Measurements from ENCODE around the gene KRT74. TPM values are rescaled to one million over a fixed set of nuclear protein-coding genes. Genes with fewer than 3 reads are reported as not detected.

The KRT74 gene
- total and polyA plus RNA-seq, 2 donors from 2014 or later: not detected

DNA sequence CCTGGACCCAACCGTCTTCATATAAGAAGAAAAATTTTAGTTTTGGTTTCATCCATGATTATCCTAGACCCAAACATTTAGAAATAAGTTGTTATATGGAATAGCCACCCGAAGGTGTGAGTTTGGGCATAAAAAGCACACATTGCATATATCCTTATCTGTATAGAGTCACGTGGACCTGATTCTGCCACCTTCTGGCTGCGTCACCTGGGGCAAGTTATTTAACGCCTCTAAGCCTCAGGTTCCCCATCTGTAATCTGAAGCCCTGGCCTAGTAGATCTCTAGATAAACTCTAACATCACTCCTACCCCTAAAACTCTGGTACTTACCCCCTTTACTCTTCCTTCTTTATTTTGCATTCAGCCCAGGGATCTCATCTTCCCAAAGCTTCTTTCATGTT, 39.2 kb downstream of the KRT74 start:
- no peak overlapping the region for H3K9ac ChIP-seq (ENCODE audit: low read length in 3 of 3)
- no peak for DNase-seq
- no peaks in the 10 kb centered on the region for H3K4me1 ChIP-seq (ENCODE audit: control insufficient read depth in 2 of 3, insufficient read depth in 2 of 3, low read depth in 1 of 3, low read length in 3 of 3)
- TF ChIP-seq, protein P1, sequence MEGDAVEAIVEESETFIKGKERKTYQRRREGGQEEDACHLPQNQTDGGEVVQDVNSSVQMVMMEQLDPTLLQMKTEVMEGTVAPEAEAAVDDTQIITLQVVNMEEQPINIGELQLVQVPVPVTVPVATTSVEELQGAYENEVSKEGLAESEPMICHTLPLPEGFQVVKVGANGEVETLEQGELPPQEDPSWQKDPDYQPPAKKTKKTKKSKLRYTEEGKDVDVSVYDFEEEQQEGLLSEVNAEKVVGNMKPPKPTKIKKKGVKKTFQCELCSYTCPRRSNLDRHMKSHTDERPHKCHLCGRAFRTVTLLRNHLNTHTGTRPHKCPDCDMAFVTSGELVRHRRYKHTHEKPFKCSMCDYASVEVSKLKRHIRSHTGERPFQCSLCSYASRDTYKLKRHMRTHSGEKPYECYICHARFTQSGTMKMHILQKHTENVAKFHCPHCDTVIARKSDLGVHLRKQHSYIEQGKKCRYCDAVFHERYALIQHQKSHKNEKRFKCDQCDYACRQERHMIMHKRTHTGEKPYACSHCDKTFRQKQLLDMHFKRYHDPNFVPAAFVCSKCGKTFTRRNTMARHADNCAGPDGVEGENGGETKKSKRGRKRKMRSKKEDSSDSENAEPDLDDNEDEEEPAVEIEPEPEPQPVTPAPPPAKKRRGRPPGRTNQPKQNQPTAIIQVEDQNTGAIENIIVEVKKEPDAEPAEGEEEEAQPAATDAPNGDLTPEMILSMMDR (IDR thresholded peaks at IDR 0.05; ENCODE audit: borderline replicate concordance, extremely low read depth, insufficient read depth): no peak
- no peaks in the 10 kb centered on the region for H3K36me3 ChIP-seq (ENCODE audit: control insufficient read depth in 2 of 3, insufficient read depth in 3 of 3, low read length in 3 of 3)
- H3K9me3 ChIP-seq (ENCODE audit: control insufficient read depth in 2 of 3, insufficient read depth in 1 of 3, low read length in 3 of 3): no peaks in the 10 kb centered on the region
- intact Hi-C loops (cut with DNase I): no loop called here
- H3K27me3 ChIP-seq (ENCODE audit: control insufficient read depth, insufficient read depth, low read length): no peaks in the 10 kb centered on the region
- FAIRE-seq: no peak
- H3K27ac ChIP-seq (ENCODE audit: low read depth in 2 of 2, low read length in 2 of 2): no peak overlapping the region
- no peak overlapping the region for H3K4me3 ChIP-seq (ENCODE audit: low read length in 3 of 3)

DNA sequence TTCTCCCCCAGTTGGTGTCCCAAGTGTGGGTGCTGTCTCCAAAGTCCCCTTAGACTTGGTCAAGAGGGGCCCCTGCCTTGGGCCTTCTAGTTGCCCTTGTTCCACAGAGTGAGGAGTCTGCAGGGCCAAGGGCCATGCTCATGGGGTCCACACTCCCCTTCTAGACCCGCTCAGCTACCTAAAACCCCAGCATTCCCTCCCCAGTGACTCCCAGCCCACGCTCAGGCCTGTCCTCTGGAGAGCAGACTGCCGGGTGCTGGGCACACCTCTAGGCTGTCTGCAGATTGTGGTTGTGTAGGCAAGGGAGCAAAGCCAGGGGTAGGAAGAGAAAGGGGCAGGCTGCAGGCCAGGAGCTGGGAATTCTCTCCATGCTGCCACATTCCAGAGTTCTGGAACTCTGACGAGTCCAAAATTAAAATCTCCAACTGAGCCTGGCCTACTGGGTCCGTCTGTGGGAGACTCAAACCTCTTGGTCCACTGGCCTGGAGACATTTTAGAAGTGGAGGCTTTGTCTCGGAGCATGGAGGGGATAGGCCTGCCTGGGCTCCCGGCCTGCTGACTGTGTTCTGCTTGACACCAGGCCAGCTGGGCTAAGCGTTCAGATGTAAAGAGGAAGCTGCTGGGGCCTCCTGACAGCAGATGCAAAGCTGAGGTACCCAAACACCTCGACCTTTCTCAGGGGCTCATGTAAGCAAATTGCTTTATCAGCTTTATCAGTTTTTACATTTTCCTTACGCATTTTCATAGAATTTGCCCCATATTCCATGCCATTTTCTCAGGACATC, 39.8 kb downstream of the KRT74 start:
- H3K4me1 ChIP-seq (ENCODE audit: control insufficient read depth in 2 of 3, insufficient read depth in 2 of 3, low read depth in 1 of 3, low read length in 3 of 3): no peaks in the 10 kb centered on the region
- intact Hi-C loops (cut with DNase I): no loop called here
- H3K9ac ChIP-seq (ENCODE audit: low read length in 3 of 3): no peak overlapping the region
- FAIRE-seq (no peak), DNase-seq (no peak)
- no peaks in the 10 kb centered on the region for H3K27me3 ChIP-seq (ENCODE audit: control insufficient read depth, insufficient read depth, low read length)
- TF ChIP-seq, protein P1 (IDR thresholded peaks at IDR 0.05; ENCODE audit: borderline replicate concordance, extremely low read depth, insufficient read depth): no peak
- H3K9me3 ChIP-seq (ENCODE audit: control insufficient read depth in 2 of 3, insufficient read depth in 1 of 3, low read length in 3 of 3): no peaks in the 10 kb centered on the region
- H3K4me3 ChIP-seq (ENCODE audit: low read length in 3 of 3): no peak overlapping the region
- no peaks in the 10 kb centered on the region for H3K36me3 ChIP-seq (ENCODE audit: control insufficient read depth in 2 of 3, insufficient read depth in 3 of 3, low read length in 3 of 3)
- no peak overlapping the region for H3K27ac ChIP-seq (ENCODE audit: low read depth in 2 of 2, low read length in 2 of 2)

DNA sequence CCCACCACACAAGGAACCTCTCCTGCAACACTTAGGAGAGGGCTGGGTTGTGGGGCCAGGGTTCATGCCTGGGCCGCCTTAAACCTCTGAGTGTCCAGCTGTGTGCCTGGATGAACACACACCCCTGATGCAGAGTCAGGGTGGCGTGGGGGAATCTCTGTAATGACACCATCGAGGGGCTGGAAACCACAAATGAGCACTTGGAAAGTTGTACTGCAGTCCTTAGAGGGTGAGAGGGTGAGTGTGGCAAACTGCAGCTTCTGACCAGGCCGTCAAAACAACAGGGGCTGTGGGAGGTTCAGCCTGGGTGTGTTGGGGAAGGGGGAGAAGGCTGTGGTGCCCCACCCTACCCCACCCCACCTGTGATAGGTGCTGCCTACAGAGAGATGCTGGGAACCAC, 41.0 kb downstream of the KRT74 start:
- H3K27ac ChIP-seq (ENCODE audit: low read depth in 2 of 2, low read length in 2 of 2): no peak overlapping the region
- no peak overlapping the region for H3K9ac ChIP-seq (ENCODE audit: low read length in 3 of 3)
- TF ChIP-seq, protein P1 (IDR thresholded peaks at IDR 0.05; ENCODE audit: borderline replicate concordance, extremely low read depth, insufficient read depth): no peak
- no peak for DNase-seq
- H3K27me3 ChIP-seq (ENCODE audit: control insufficient read depth, insufficient read depth, low read length): no peaks in the 10 kb centered on the region
- no peak for FAIRE-seq
- H3K4me1 ChIP-seq (ENCODE audit: control insufficient read depth in 2 of 3, insufficient read depth in 2 of 3, low read depth in 1 of 3, low read length in 3 of 3): no peaks in the 10 kb centered on the region
- no peaks in the 10 kb centered on the region for H3K9me3 ChIP-seq (ENCODE audit: control insufficient read depth in 2 of 3, insufficient read depth in 1 of 3, low read length in 3 of 3)
- intact Hi-C loops (cut with DNase I): no loop called here
- no peaks in the 10 kb centered on the region for H3K36me3 ChIP-seq (ENCODE audit: control insufficient read depth in 2 of 3, insufficient read depth in 3 of 3, low read length in 3 of 3)
- no peak overlapping the region for H3K4me3 ChIP-seq (ENCODE audit: low read length in 3 of 3)
